Measurements from ENCODE around the gene GMCL2.

GMCL2 gene

GRCh38 chr5:178202541-178202940, 15.4 kb upstream of the GMCL2 start:
- H3K9ac ChIP-seq (ENCODE audit: low read length), result no peak overlapping the region

GRCh38 chr5:178201927-178202235, 14.7 kb upstream of the GMCL2 start:
- no peak overlapping the region for H3K9ac ChIP-seq (ENCODE audit: low read length)
- peaks cover 14% of the 10 kb centered on the region for H3K36me3 ChIP-seq (ENCODE audit: low read length)
- H3K4me2 ChIP-seq (ENCODE audit: low read depth, low read length, poor library complexity, severe bottlenecking), result no peak overlapping the region
- no peak overlapping the region for H3K4me3 ChIP-seq (ENCODE audit: insufficient read depth, low read length, poor library complexity, severe bottlenecking)
- no peaks in the 10 kb centered on the region for H3K27me3 ChIP-seq (ENCODE audit: low read length)
- H3K9me3 ChIP-seq (ENCODE audit: insufficient read depth, low read length), result no peaks in the 10 kb centered on the region
- no peaks in the 10 kb centered on the region for H3K9me2 ChIP-seq (replicated peaks; ENCODE audit: insufficient read depth, low read length)
- H3F3A ChIP-seq (ENCODE audit: insufficient read depth), result peaks cover 16% of the 10 kb centered on the region
- peaks cover 31% of the 10 kb centered on the region for H3K79me2 ChIP-seq (ENCODE audit: insufficient read depth, low read length)
- H2AFZ ChIP-seq (ENCODE audit: low read depth, low read length, severe bottlenecking), result no peak overlapping the region
- TF ChIP-seq EZH2phosphoT487 (conservative IDR thresholded peaks at IDR 0.05; ENCODE audit: low read length) (no peak), CTCF (IDR thresholded peaks at IDR 0.05; ENCODE audit: insufficient read depth, low read length, poor library complexity, severe bottlenecking) (no peak)
- H3K27ac ChIP-seq (ENCODE audit: low read depth, low read length), result no peak overlapping the region
- peaks cover 16% of the 10 kb centered on the region for H4K20me1 ChIP-seq (ENCODE audit: low read depth, low read length)

More at GRCh38 chr5:178202541-178202940, 15.4 kb upstream of the GMCL2 start:
- no peaks in the 10 kb centered on the region for H3K9me3 ChIP-seq (ENCODE audit: insufficient read depth, low read length)
- H3K4me2 ChIP-seq (ENCODE audit: low read depth, low read length, poor library complexity, severe bottlenecking), result no peak overlapping the region
- H3K36me3 ChIP-seq (ENCODE audit: low read length), result peaks cover 21% of the 10 kb centered on the region
- H2AFZ ChIP-seq (ENCODE audit: low read depth, low read length, severe bottlenecking), result no peak overlapping the region
- peaks cover 38% of the 10 kb centered on the region for H3K79me2 ChIP-seq (ENCODE audit: insufficient read depth, low read length)
- H3F3A ChIP-seq (ENCODE audit: insufficient read depth), result peaks cover 22% of the 10 kb centered on the region
- H3K9me2 ChIP-seq (replicated peaks; ENCODE audit: insufficient read depth, low read length), result no peaks in the 10 kb centered on the region
- peaks cover 22% of the 10 kb centered on the region for H4K20me1 ChIP-seq (ENCODE audit: low read depth, low read length)
- no peaks in the 10 kb centered on the region for H3K27me3 ChIP-seq (ENCODE audit: low read length)
- TF ChIP-seq CTCF (IDR thresholded peaks at IDR 0.05; ENCODE audit: insufficient read depth, low read length, poor library complexity, severe bottlenecking), result no peak
- H3K27ac ChIP-seq (ENCODE audit: low read depth, low read length), result no peak overlapping the region
- H3K4me3 ChIP-seq (ENCODE audit: insufficient read depth, low read length, poor library complexity, severe bottlenecking), result no peak overlapping the region

GRCh38 chr5:178201221-178201926, 14.2 kb upstream of the GMCL2 start:
- no peak overlapping the region for H3K4me2 ChIP-seq (ENCODE audit: low read depth, low read length, poor library complexity, severe bottlenecking)
- H3F3A ChIP-seq (ENCODE audit: insufficient read depth), result peaks cover 11% of the 10 kb centered on the region
- H3K27me3 ChIP-seq (ENCODE audit: low read length), result no peaks in the 10 kb centered on the region
- peaks cover 11% of the 10 kb centered on the region for H4K20me1 ChIP-seq (ENCODE audit: low read depth, low read length)
- H3K9me2 ChIP-seq (replicated peaks; ENCODE audit: insufficient read depth, low read length), result no peaks in the 10 kb centered on the region
- no peak overlapping the region for H3K4me3 ChIP-seq (ENCODE audit: insufficient read depth, low read length, poor library complexity, severe bottlenecking)
- H3K9me3 ChIP-seq (ENCODE audit: insufficient read depth, low read length), result no peaks in the 10 kb centered on the region
- peaks cover 11% of the 10 kb centered on the region for H3K36me3 ChIP-seq (ENCODE audit: low read length)
- H3K9ac ChIP-seq (ENCODE audit: low read length), result no peak overlapping the region
- H3K27ac ChIP-seq (ENCODE audit: low read depth, low read length), result no peak overlapping the region
- H2AFZ ChIP-seq (ENCODE audit: low read depth, low read length, severe bottlenecking), result no peak overlapping the region
- H3K79me2 ChIP-seq (ENCODE audit: insufficient read depth, low read length), result peaks cover 26% of the 10 kb centered on the region
- TF ChIP-seq EZH2phosphoT487 (conservative IDR thresholded peaks at IDR 0.05; ENCODE audit: low read length) (no peak), CTCF (IDR thresholded peaks at IDR 0.05; ENCODE audit: insufficient read depth, low read length, poor library complexity, severe bottlenecking) (no peak)
